ENCODE measurements around the gene SLC22A25. TPM values are rescaled to one million over a fixed set of nuclear protein-coding genes. Genes with fewer than 3 reads are reported as not detected.

Gene SLC22A25
- total RNA-seq, 1 donor from 2014 or later = not detected

DNA sequence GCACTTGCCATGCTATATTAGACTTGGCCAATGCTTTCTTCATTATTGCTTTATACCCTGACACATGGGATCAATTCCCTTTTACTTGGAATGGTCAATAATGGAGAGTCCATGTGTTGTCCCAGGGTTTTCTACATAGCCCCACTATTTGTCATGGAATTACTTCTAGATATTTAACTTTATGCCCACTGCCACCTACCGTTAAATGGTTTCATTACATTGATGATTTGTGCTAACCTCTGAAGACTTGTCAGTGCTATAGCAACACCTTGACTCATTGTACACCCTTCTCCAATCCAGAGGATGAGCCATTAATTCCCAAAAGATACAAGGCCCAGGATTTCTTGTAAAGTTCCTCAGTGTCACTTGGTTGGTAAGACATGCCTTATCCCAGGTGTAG is 31.4 kb upstream of the SLC22A25 start:
- no peaks in the 10 kb centered on the region for H3K9me3 ChIP-seq
- no peaks in the 10 kb centered on the region for H3K36me3 ChIP-seq
- no peak for ATAC-seq

DNA sequence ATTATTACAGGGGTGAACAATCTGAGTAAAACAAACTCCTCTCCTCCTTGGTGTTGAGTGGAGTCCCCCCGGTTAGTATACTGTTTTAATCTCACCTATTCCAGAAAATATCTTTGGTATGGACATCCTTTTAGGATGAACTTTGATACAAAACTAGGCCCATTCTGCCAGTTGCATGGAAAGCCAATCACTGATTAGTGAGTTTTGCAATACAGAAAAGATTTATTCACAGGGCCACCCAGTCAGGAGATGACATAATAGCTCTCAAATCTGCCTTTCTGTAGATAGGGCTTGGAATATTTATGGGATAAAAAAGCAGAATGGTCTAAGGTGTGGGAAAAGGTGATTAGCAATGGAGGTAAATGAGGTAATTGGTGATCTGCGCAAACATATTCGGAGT is 30.3 kb upstream of the SLC22A25 start:
- H3K36me3 ChIP-seq = no peaks in the 10 kb centered on the region
- no peaks in the 10 kb centered on the region for H3K4me1 ChIP-seq
- H3K9me3 ChIP-seq = no peaks in the 10 kb centered on the region
- no peak for ATAC-seq
- no peak overlapping the region for H3K27ac ChIP-seq
- TF ChIP-seq, protein P1, sequence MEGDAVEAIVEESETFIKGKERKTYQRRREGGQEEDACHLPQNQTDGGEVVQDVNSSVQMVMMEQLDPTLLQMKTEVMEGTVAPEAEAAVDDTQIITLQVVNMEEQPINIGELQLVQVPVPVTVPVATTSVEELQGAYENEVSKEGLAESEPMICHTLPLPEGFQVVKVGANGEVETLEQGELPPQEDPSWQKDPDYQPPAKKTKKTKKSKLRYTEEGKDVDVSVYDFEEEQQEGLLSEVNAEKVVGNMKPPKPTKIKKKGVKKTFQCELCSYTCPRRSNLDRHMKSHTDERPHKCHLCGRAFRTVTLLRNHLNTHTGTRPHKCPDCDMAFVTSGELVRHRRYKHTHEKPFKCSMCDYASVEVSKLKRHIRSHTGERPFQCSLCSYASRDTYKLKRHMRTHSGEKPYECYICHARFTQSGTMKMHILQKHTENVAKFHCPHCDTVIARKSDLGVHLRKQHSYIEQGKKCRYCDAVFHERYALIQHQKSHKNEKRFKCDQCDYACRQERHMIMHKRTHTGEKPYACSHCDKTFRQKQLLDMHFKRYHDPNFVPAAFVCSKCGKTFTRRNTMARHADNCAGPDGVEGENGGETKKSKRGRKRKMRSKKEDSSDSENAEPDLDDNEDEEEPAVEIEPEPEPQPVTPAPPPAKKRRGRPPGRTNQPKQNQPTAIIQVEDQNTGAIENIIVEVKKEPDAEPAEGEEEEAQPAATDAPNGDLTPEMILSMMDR (IDR thresholded peaks at IDR 0.05) = no peak
- no peak overlapping the region for H3K4me3 ChIP-seq
- no peak for DNase-seq
- intact Hi-C loops (cut with DNase I) = no loop called here
- H3K27me3 ChIP-seq = no peaks in the 10 kb centered on the region

More for the DNA sequence above, 31.4 kb upstream of the SLC22A25 start:
- no peaks in the 10 kb centered on the region for H3K4me1 ChIP-seq
- no peak for DNase-seq
- intact Hi-C loops (cut with DNase I) = no loop called here
- no peak overlapping the region for H3K4me3 ChIP-seq
- H3K27me3 ChIP-seq = no peaks in the 10 kb centered on the region
- no peak overlapping the region for H3K27ac ChIP-seq
- TF ChIP-seq, protein P1 (IDR thresholded peaks at IDR 0.05) = no peak

DNA sequence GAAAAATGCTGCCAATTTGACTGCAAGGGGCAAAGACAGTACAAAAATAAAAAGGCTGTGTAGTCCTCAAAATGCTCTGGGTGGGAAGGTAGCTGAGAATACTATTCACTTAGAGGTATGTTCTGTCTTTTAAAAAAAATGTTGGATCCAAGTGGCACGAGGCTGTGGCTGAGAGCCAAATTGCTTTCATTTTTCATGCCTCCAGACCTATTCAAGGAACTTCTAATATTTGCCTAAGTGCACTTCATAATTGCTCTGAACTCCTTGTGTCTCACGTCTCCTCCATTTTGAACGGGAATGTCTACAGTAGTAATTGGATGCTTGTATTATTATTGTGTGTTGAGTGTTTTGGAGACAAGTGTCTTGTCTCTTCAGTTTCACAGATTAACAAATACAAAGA is 19.1 kb upstream of the SLC22A25 start:
- no peaks in the 10 kb centered on the region for H3K9me3 ChIP-seq
- TF ChIP-seq, protein P1 (IDR thresholded peaks at IDR 0.05) = no peak
- no peak for DNase-seq
- H3K36me3 ChIP-seq = no peaks in the 10 kb centered on the region
- ATAC-seq = peak; percentile 70
- no peaks in the 10 kb centered on the region for H3K4me1 ChIP-seq
- H3K27me3 ChIP-seq = no peaks in the 10 kb centered on the region
- no peak overlapping the region for H3K27ac ChIP-seq
- intact Hi-C loops (cut with DNase I) = no loop called here
- H3K4me3 ChIP-seq = no peak overlapping the region

DNA sequence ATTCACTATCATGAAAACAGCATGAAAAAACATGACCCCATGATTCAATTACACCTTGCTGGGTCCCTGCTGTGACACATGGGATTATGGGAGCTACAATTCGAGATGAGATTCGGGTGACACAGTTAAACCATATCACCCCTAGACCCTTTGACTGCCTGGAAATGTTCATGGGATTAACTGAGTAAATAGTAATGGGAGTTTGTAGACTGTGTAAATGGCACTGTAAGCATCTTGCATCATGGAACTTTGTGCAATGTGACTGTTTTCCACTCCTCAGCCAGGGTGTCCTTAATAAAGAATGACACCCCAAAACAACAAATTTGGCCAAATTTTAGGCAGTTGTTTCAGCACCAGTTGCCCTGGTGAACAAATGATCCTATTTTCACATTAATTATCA is 7.9 kb upstream of the SLC22A25 start:
- intact Hi-C loops (cut with DNase I) = no loop called here
- no peaks in the 10 kb centered on the region for H3K9me3 ChIP-seq
- H3K27me3 ChIP-seq = no peaks in the 10 kb centered on the region
- H3K27ac ChIP-seq = no peak overlapping the region
- no peaks in the 10 kb centered on the region for H3K36me3 ChIP-seq
- TF ChIP-seq, protein P1 (IDR thresholded peaks at IDR 0.05) = no peak
- no peak for DNase-seq
- ATAC-seq = no peak
- no peak overlapping the region for H3K4me3 ChIP-seq
- H3K4me1 ChIP-seq = no peaks in the 10 kb centered on the region

DNA sequence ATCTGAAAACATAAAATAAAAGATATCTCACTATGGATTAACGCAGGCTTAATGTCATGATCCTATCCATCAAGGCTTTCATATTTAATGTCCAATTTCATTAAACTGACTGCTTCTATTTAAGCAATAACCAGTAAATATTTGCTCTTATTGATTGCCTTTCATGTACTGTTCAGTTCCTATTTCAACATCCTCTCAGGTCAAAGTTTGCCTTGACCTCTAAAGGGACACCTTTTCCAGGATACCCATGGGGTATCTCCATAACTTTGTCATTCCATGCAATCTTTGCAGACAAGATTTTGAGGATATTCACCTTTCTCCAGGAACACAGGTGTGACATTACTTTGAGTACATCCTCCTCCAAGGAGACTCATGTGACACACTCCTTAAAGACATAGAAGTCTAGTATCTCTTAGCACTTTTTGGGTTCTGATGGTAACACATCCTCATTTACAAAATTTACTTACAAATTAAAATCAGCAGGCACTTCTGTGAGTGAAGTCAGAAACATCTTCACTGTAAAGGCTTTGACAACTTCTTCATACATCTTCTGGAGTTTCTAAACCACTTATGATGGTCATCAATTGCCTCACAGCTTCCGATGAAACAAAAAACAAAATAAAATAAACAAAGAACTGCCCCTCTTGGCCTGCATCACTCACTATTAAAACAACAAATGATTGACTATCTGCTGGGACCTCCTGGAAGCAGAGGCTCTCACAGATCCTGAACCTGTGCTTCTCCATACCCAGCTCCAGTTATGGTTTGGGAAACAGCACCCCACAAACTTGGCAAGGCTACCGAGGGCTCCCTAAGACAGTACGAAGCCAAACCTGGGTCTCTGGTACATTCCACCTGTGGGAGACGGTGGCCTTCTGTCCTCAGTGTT is 7.0 kb upstream of the SLC22A25 start:
- no peak for ATAC-seq
- Histone ChIP-seq H3K27ac (no peak overlapping the region), H3K9me3 (no peaks in the 10 kb centered on the region), H3K27me3 (no peaks in the 10 kb centered on the region), H3K4me3 (no peak overlapping the region), H3K4me1 (no peaks in the 10 kb centered on the region), H3K36me3 (no peaks in the 10 kb centered on the region)
- DNase-seq = no peak
- TF ChIP-seq, protein P1 (IDR thresholded peaks at IDR 0.05) = no peak
- intact Hi-C loops (cut with DNase I) = no loop called here
